Mesenchymal stem cell (in vitro differentiated cells and primary cell): ENCODE measurements around the gene PLAAT3.
"Not testable (repeated sequence)": the region's sequence is repeated elsewhere in the genome, so short reads cannot be mapped to it uniquely, and the experiment has no call there.

ENCODE experiments used
- DNase-seq: peaks from one replicate; pipeline ENCODE4 v3.0.0-alpha.2; 2013
- H2AFZ ChIP-seq: one replicate; pipeline ENCODE4 v1.6.1; 2013; ENCODE audit warnings: low read depth, mild to moderate bottlenecking, control low read depth, inconsistent platforms, low read length, moderate library complexity
- H2AK5ac ChIP-seq: 2 replicates; pipeline ENCODE4 v1.6.1; 2013; ENCODE audit warnings: low read length, moderate library complexity, mild to moderate bottlenecking, inconsistent platforms; ENCODE audit not compliant: severe bottlenecking
- H2BK120ac ChIP-seq: one replicate; pipeline ENCODE4 v1.6.1; 2013; ENCODE audit warnings: low read depth, mild to moderate bottlenecking, inconsistent platforms, low read length, moderate library complexity
- H2BK12ac ChIP-seq, 2 experiments: one replicate each; pipeline ENCODE4 v1.6.1; 2013; ENCODE audit warnings: inconsistent platforms in 2 of 2, low read length in 2 of 2, mild to moderate bottlenecking in 2 of 2, moderate library complexity in 2 of 2, control low read depth in 1 of 2
- H2BK15ac ChIP-seq: one replicate; pipeline ENCODE4 v1.6.1; 2013; ENCODE audit warnings: mild to moderate bottlenecking, low read depth, inconsistent platforms; ENCODE audit not compliant: poor library complexity, severe bottlenecking
- H2BK5ac ChIP-seq: 2 replicates; pipeline ENCODE4 v1.6.1; 2013; ENCODE audit warnings: low read depth, mild to moderate bottlenecking, low read length, control low read depth, inconsistent platforms; ENCODE audit not compliant: poor library complexity, severe bottlenecking
- H3K14ac ChIP-seq, 2 experiments: one replicate each; pipeline ENCODE4 v1.6.1; 2013; ENCODE audit warnings: inconsistent platforms in 2 of 2, low read length in 2 of 2, control low read depth in 1 of 2, mild to moderate bottlenecking in 1 of 2, moderate library complexity in 1 of 2
- H3K18ac ChIP-seq, 2 experiments: one replicate each; pipeline ENCODE4 v1.6.1; 2013; ENCODE audit warnings: inconsistent platforms in 2 of 2, low read length in 2 of 2, control low read depth in 1 of 2, low read depth in 1 of 2, mild to moderate bottlenecking in 1 of 2
- H3K23ac ChIP-seq, 2 experiments: one replicate each; pipeline ENCODE4 v1.6.1; 2013; ENCODE audit warnings: inconsistent platforms in 2 of 2, low read length in 2 of 2, mild to moderate bottlenecking in 2 of 2, moderate library complexity in 2 of 2, control low read depth in 1 of 2
- H3K27ac ChIP-seq: 2 replicates; pipeline ENCODE4 v1.5.1; 2013; ENCODE audit warnings: mild to moderate bottlenecking, moderate library complexity, low read length, control low read depth, inconsistent platforms; ENCODE audit not compliant: poor library complexity, severe bottlenecking
- H3K27me3 ChIP-seq, 2 experiments: 2 replicates each; pipeline versions ENCODE4 v1.6.1 to v1.7.0; 2013; ENCODE audit warnings: low read length in 2 of 2, mild to moderate bottlenecking in 2 of 2, moderate library complexity in 2 of 2, control low read depth in 1 of 2, inconsistent platforms in 1 of 2; ENCODE audit not compliant: control insufficient read depth in 1 of 2, insufficient read depth in 1 of 2
- H3K36me3 ChIP-seq, 2 experiments: 2 replicates each; pipeline versions ENCODE4 v1.6.1 to v1.7.0; 2013; ENCODE audit warnings: low read length in 2 of 2, control low read depth in 1 of 2, inconsistent platforms in 1 of 2, low read depth in 1 of 2, mild to moderate bottlenecking in 1 of 2; ENCODE audit not compliant: insufficient read depth in 2 of 2, control insufficient read depth in 1 of 2
- H3K4ac ChIP-seq, 2 experiments: one replicate each; pipeline ENCODE4 v1.6.1; 2013; ENCODE audit warnings: inconsistent platforms in 2 of 2, low read length in 2 of 2, mild to moderate bottlenecking in 2 of 2, moderate library complexity in 2 of 2, control low read depth in 1 of 2, low read depth in 1 of 2
- H3K4me1 ChIP-seq: 2 replicates; pipeline ENCODE4 v1.6.1; 2013; ENCODE audit warnings: low read depth, low read length, control low read depth; ENCODE audit not compliant: control insufficient read depth, insufficient read depth
- H3K4me2 ChIP-seq: 2 replicates; pipeline ENCODE4 v1.6.1; 2013; ENCODE audit warnings: low read length, mild to moderate bottlenecking, inconsistent platforms; ENCODE audit not compliant: poor library complexity, severe bottlenecking
- H3K4me3 ChIP-seq, 2 experiments: 2 replicates each; pipeline versions ENCODE4 v1.5.1 to v1.7.0; 2013; ENCODE audit warnings: low read length in 2 of 2, mild to moderate bottlenecking in 2 of 2, control low read depth in 1 of 2, low read depth in 1 of 2; ENCODE audit not compliant: insufficient read depth in 1 of 2
- H3K79me1 ChIP-seq: replicated peaks from 2 replicates; pipeline ENCODE4 v1.6.1; 2013; ENCODE audit warnings: mild to moderate bottlenecking, control low read depth, low read length, inconsistent platforms; ENCODE audit not compliant: poor library complexity, severe bottlenecking
- H3K9ac ChIP-seq: 2 replicates; pipeline ENCODE4 v1.7.0; 2013; ENCODE audit warnings: mild to moderate bottlenecking, low read length, moderate library complexity
- H3K9me3 ChIP-seq: 2 replicates; pipeline ENCODE4 v1.7.0; 2013; ENCODE audit warnings: mild to moderate bottlenecking, low read length; ENCODE audit not compliant: control insufficient read depth
- H4K8ac ChIP-seq: one replicate; pipeline ENCODE4 v1.6.1; 2013; ENCODE audit warnings: inconsistent platforms, mild to moderate bottlenecking, low read length, moderate library complexity
- H4K91ac ChIP-seq: one replicate; pipeline ENCODE4 v1.6.1; 2013; ENCODE audit warnings: mild to moderate bottlenecking, low read length, inconsistent platforms
- WGBS: methylation state at CpG from one replicate; pipeline ENCODE4 v1.1.7; 2013; ENCODE audit warnings: mixed read lengths; 5-methylcytosine and 5-hydroxymethylcytosine counted together

The PLAAT3 gene

GRCh38 chr11:63602290-63603179, 11.7 kb downstream of the PLAAT3 start:
- H2BK5ac ChIP-seq, H3K23ac ChIP-seq, H3K4ac ChIP-seq, H3K9me3 ChIP-seq, H4K91ac ChIP-seq, H2BK12ac ChIP-seq, H3K27me3 ChIP-seq, H2BK120ac ChIP-seq, H2AK5ac ChIP-seq, H3K14ac ChIP-seq, DNase-seq, H3K4me3 ChIP-seq, H2BK15ac ChIP-seq, H3K4me2 ChIP-seq, H3K18ac ChIP-seq, H2AFZ ChIP-seq, H4K8ac ChIP-seq: not testable (repeated sequence)
- Histone ChIP-seq H3K4me1 (peaks cover 23% of the 10 kb centered on the region), H3K79me1 (peaks cover 22% of the 10 kb centered on the region), H3K9ac (peak overlapping the region; percentile 60), H3K36me3 (peaks cover 0 to 21% of the 10 kb centered on the region in 2 experiments), H3K27ac (peak overlapping the region; percentile 20)
- WGBS, result 93% methylated on average over 9 of the region's 11 CpGs

- H2AFZ ChIP-seq, result no peak overlapping the region
- peak overlapping the region; percentile 61 for H2AK5ac ChIP-seq
- H3K9ac ChIP-seq, result peak overlapping the region; percentile 40
- DNase-seq, result peak; percentile 23
- no peak overlapping the region for H3K4me3 ChIP-seq
- H3K14ac ChIP-seq, result no peak overlapping the region
- H2BK15ac ChIP-seq, result no peak overlapping the region
- no peak overlapping the region for H2BK12ac ChIP-seq
- WGBS, result 58% methylated on average over 4 of the region's 7 CpGs
- peaks cover 3 to 28% of the 10 kb centered on the region in 2 experiments for H3K36me3 ChIP-seq
- no peak overlapping the region for H4K8ac ChIP-seq
- H3K4me2 ChIP-seq, result no peak overlapping the region
- no peak overlapping the region for H3K4ac ChIP-seq
- H3K4me1 ChIP-seq, result peaks cover 21% of the 10 kb centered on the region
- H3K27me3 ChIP-seq, result no peaks in the 10 kb centered on the region
- H3K9me3 ChIP-seq, result no peaks in the 10 kb centered on the region
- H3K79me1 ChIP-seq, result peaks cover 16% of the 10 kb centered on the region
- no peak overlapping the region for H3K23ac ChIP-seq
- peak overlapping the region; percentile 50 for H3K27ac ChIP-seq
- H2BK5ac ChIP-seq, result no peak overlapping the region
- no peak overlapping the region for H2BK120ac ChIP-seq
- no peak overlapping the region for H4K91ac ChIP-seq
- no peak overlapping the region for H3K18ac ChIP-seq
Observed at GRCh38 chr11:63599211-63600122, 14.8 kb downstream of the PLAAT3 start.

- H4K8ac ChIP-seq, result no peak overlapping the region
- H3K18ac ChIP-seq, result no peak overlapping the region
- no peak overlapping the region for H3K23ac ChIP-seq
- no peaks in the 10 kb centered on the region for H3K9me3 ChIP-seq
- peak overlapping the region; percentile 43 for H2AK5ac ChIP-seq
- peaks cover 21% of the 10 kb centered on the region for H3K4me1 ChIP-seq
- H3K27ac ChIP-seq, result peak overlapping the region; percentile 50
- H3K4ac ChIP-seq, result no peak overlapping the region
- H2AFZ ChIP-seq, result no peak overlapping the region
- no peak overlapping the region for H2BK15ac ChIP-seq
- H3K4me2 ChIP-seq, result no peak overlapping the region
- no peak overlapping the region for H4K91ac ChIP-seq
- H3K4me3 ChIP-seq, result no peak overlapping the region
- H3K9ac ChIP-seq, result no peak overlapping the region
- peaks cover 3 to 36% of the 10 kb centered on the region in 2 experiments for H3K36me3 ChIP-seq
- no peak overlapping the region for H2BK5ac ChIP-seq
- no peak overlapping the region for H2BK12ac ChIP-seq
- 82% methylated on average over 4 of the region's 4 CpGs for WGBS
- H2BK120ac ChIP-seq, result no peak overlapping the region
- no peak for DNase-seq
- H3K14ac ChIP-seq, result no peak overlapping the region
- H3K79me1 ChIP-seq, result peaks cover 22% of the 10 kb centered on the region
- no peaks in the 10 kb centered on the region for H3K27me3 ChIP-seq
Observed at GRCh38 chr11:63598556-63598955, 15.7 kb downstream of the PLAAT3 start.

GRCh38 chr11:63595296-63595695, 18.9 kb downstream of the PLAAT3 start:
- Histone ChIP-seq H4K8ac (no peak overlapping the region), H3K18ac (no peak overlapping the region), H2BK5ac (no peak overlapping the region), H3K9ac (no peak overlapping the region), H2BK120ac (no peak overlapping the region), H2AK5ac (peak overlapping the region; percentile 35), H2BK12ac (no peak overlapping the region), H4K91ac (no peak overlapping the region), H3K23ac (no peak overlapping the region), H3K79me1 (peaks cover 35% of the 10 kb centered on the region), H3K4ac (no peak overlapping the region), H3K4me1 (peaks cover 19% of the 10 kb centered on the region), H2BK15ac (no peak overlapping the region), H3K27ac (peak overlapping the region; percentile 31), H3K9me3 (no peaks in the 10 kb centered on the region), H2AFZ (no peak overlapping the region), H3K27me3 (no peaks in the 10 kb centered on the region), H3K14ac (no peak overlapping the region), H3K36me3 (peaks cover 14 to 62% of the 10 kb centered on the region in 2 experiments), H3K4me3 (no peak overlapping the region), H3K4me2 (no peak overlapping the region)
- 88% methylated on average over 4 of the region's 4 CpGs for WGBS
- no peak for DNase-seq
